Activated naive CD8-positive, alpha-beta T cell treated with anti-CD3 and anti-CD28 coated beads, Interleukin-2, amount 50 U/mL, for 24 hours (primary cell): ENCODE results near the gene PRDM1.

ENCODE experiments used
- ATAC-seq: fragments of 150-1000 bp; cut with Tn5 transposase; one replicate; pipeline ENCODE4 v1.10.0; 2021
- DNase-seq: peaks from one replicate; pipeline ENCODE4 v3.0.0; 2021
- H3K27ac Mint-ChIP-seq: one replicate; pipeline ENCODE4 v1.8.0; 2021; ENCODE audit warnings: mild to moderate bottlenecking, mixed read lengths
- H3K27me3 Mint-ChIP-seq: one replicate; pipeline ENCODE4 v1.8.0; 2021; ENCODE audit warnings: mixed read lengths
- H3K36me3 Mint-ChIP-seq: one replicate; pipeline ENCODE4 v1.8.0; 2021; ENCODE audit warnings: low read depth, mixed read lengths
- H3K4me1 Mint-ChIP-seq: one replicate; pipeline ENCODE4 v1.8.0; 2021; ENCODE audit warnings: mixed read lengths
- H3K4me3 Mint-ChIP-seq: one replicate; pipeline ENCODE4 v1.8.0; 2021; ENCODE audit warnings: mild to moderate bottlenecking, moderate library complexity, mixed read lengths
- H3K9me3 Mint-ChIP-seq: one replicate; pipeline ENCODE4 v1.8.0; 2021; ENCODE audit warnings: mixed read lengths

Gene PRDM1

DNA sequence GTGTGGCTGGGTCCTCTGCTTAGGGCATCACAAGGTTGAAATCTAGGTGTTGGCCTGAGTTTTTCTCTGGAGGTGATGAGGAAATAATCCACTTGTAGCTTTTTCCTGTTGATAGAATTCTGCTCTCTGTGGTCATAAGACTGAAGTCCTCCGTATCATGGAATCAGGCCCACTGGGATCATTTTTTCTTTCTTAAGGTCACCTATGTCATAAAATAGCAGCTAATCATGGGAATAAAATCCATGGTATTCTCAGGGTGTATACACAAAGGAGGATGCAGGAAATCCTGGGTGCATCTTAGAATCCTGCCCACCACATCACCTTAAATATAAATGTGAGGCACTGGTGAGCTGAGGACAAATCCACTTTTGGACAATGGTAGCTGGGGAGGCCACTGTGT, 72.7 kb downstream of the PRDM1 start:
- DNase-seq (no peak), ATAC-seq (no peak)
- no peaks in the 10 kb centered on the region for H3K9me3 Mint-ChIP-seq
- H3K36me3 Mint-ChIP-seq = no peaks in the 10 kb centered on the region
- no peaks in the 10 kb centered on the region for H3K27me3 Mint-ChIP-seq
- H3K4me3 Mint-ChIP-seq = no peak overlapping the region
- H3K4me1 Mint-ChIP-seq = peaks cover 18% of the 10 kb centered on the region
- no peak overlapping the region for H3K27ac Mint-ChIP-seq
